Brain microvascular endothelial cell (primary cell): ENCODE measurements around the gene TNFAIP6.

ENCODE experiments used
- DNase-seq: peaks from one replicate; pipeline ENCODE4 v3.0.0-alpha.2; 2020
- H3K27ac ChIP-seq: fragments of 250-450 bp; sonication (Bioruptor Pico); 2 replicates; pipeline ENCODE4 v1.5.1; 2020; ENCODE audit warnings: mild to moderate bottlenecking, moderate library complexity
- H3K27me3 ChIP-seq: fragments of 250-450 bp; sonication (Bioruptor Pico); replicated peaks from 2 replicates; pipeline ENCODE4 v1.5.1; 2020; ENCODE audit warnings: mild to moderate bottlenecking
- H3K36me3 ChIP-seq: fragments of 250-450 bp; sonication (Bioruptor Pico); replicated peaks from 2 replicates; pipeline ENCODE4 v1.5.1; 2020; ENCODE audit warnings: mild to moderate bottlenecking
- H3K4me3 ChIP-seq: 2 replicates; pipeline ENCODE4 v1.5.1; 2011; ENCODE audit warnings: low read depth, mild to moderate bottlenecking, control low read depth, low read length, moderate library complexity
- CTCF ChIP-seq: IDR thresholded peaks from 2 replicates; pipeline ENCODE4 v1.5.1; 2011; ENCODE audit warnings: low read depth, mild to moderate bottlenecking, moderate library complexity, low read length, control low read depth, inconsistent platforms; ENCODE audit errors: missing control alignments
- in situ Hi-C: cut with HindIII; loops from 2 replicates; pipeline ENCODE4 v1.10.0; 2017; ENCODE audit warnings: low sequenced_read_pairs, low pct_ligation_motif_present

The TNFAIP6 gene

GRCh38 chr2:151353995-151354394 is 3.4 kb upstream of the TNFAIP6 start:
- no peaks in the 10 kb centered on the region for H3K36me3 ChIP-seq
- no peak overlapping the region for H3K4me3 ChIP-seq
- no peak overlapping the region for H3K27ac ChIP-seq
- no peak for DNase-seq
- in situ Hi-C loops: no loop called here
- TF ChIP-seq CTCF: no peak
- no peaks in the 10 kb centered on the region for H3K27me3 ChIP-seq

GRCh38 chr2:151354807-151355206 is 2.6 kb upstream of the TNFAIP6 start:
- Histone ChIP-seq H3K27me3 (no peaks in the 10 kb centered on the region), H3K27ac (no peak overlapping the region), H3K36me3 (no peaks in the 10 kb centered on the region), H3K4me3 (no peak overlapping the region)
- in situ Hi-C loops: no loop called here
- no peak for TF ChIP-seq CTCF
- no peak for DNase-seq

- Histone ChIP-seq H3K36me3 (no peaks in the 10 kb centered on the region), H3K27me3 (no peaks in the 10 kb centered on the region), H3K4me3 (peak overlapping the region; percentile 51), H3K27ac (peak overlapping the region; percentile 42)
- TF ChIP-seq CTCF: no peak
- no peak for DNase-seq
- in situ Hi-C loops: no loop called here
Observed at GRCh38 chr2:151358166-151358970, 976 bp downstream of the TNFAIP6 start.

GRCh38 chr2:151359768-151360461 is 2.5 kb downstream of the TNFAIP6 start:
- no peaks in the 10 kb centered on the region for H3K36me3 ChIP-seq
- no peaks in the 10 kb centered on the region for H3K27me3 ChIP-seq
- in situ Hi-C loops: no loop called here
- H3K4me3 ChIP-seq: no peak overlapping the region
- TF ChIP-seq CTCF: no peak
- no peak for DNase-seq
- no peak overlapping the region for H3K27ac ChIP-seq

- no peak for DNase-seq
- Histone ChIP-seq H3K27me3 (no peaks in the 10 kb centered on the region), H3K36me3 (no peaks in the 10 kb centered on the region), H3K27ac (no peak overlapping the region), H3K4me3 (no peak overlapping the region)
- in situ Hi-C loops: no loop called here
- TF ChIP-seq CTCF: no peak
Observed at GRCh38 chr2:151361674-151362370, 4.4 kb downstream of the TNFAIP6 start.
